BJ (cell line): ENCODE measurements around the gene ALKBH7. TPM values are rescaled to one million over a fixed set of nuclear protein-coding genes. Genes with fewer than 3 reads are reported as not detected.

Source experiments
- CTCF ChIA-PET: fragments of 350-600 bp; formaldehyde crosslinking; extraction: SDS; loops from one replicate; lab custom pipeline; 2021; ENCODE audit warnings: antibody characterized with exemption, inconsistent platforms; lab: Yijun Ruan, JAX
- POLR2A ChIA-PET: fragments of 300-600 bp; sonication (Branson Sonifier 250); formaldehyde crosslinking; extraction: SDS; loops from one replicate; lab custom pipeline; 2021; ENCODE audit warnings: antibody characterized with exemption; lab: Charles Lee
- DNase-seq: peaks from one replicate; pipeline ENCODE4 v3.0.0-alpha.2; 2011; ENCODE audit warnings: low read depth
- H3K27me3 ChIP-seq: 2 replicates; pipeline ENCODE4 v1.6.0; 2011; ENCODE audit warnings: low read length; ENCODE audit not compliant: control insufficient read depth, insufficient read depth
- H3K36me3 ChIP-seq: 2 replicates; pipeline ENCODE4 v1.5.1; 2011; ENCODE audit warnings: low read length; ENCODE audit not compliant: control insufficient read depth, insufficient read depth
- H3K4me3 ChIP-seq: 2 replicates; pipeline ENCODE4 v1.5.1; 2011; ENCODE audit warnings: low read depth, mild to moderate bottlenecking, control low read depth, low read length
- CTCF ChIP-seq: IDR thresholded peaks from 2 replicates; pipeline ENCODE4 v1.5.1; 2011; ENCODE audit warnings: low read depth, mild to moderate bottlenecking, control low read depth, inconsistent platforms, low read length, moderate library complexity; ENCODE audit not compliant: insufficient read depth
- polyA plus RNA-seq: library from polyadenylated mRNA; depleted of rRNA; stranded (reverse); fragments of >200 nt; gene quantifications from 2 replicates; pipeline ENCODE4 v1.2.3, GENCODE V29; 2011; rRNA removed
- small RNA-seq: library from RNA; depleted of rRNA; stranded (forward); fragments of <200 nt; gene quantifications from one replicate; pipeline ENCODE3, GENCODE V24; 2012; ENCODE audit warnings: low replicate concordance, low read depth; ENCODE audit not compliant: insufficient read length

ALKBH7 gene
- polyA plus RNA-seq, 1 experiment, result 40.9 TPM

DNA sequence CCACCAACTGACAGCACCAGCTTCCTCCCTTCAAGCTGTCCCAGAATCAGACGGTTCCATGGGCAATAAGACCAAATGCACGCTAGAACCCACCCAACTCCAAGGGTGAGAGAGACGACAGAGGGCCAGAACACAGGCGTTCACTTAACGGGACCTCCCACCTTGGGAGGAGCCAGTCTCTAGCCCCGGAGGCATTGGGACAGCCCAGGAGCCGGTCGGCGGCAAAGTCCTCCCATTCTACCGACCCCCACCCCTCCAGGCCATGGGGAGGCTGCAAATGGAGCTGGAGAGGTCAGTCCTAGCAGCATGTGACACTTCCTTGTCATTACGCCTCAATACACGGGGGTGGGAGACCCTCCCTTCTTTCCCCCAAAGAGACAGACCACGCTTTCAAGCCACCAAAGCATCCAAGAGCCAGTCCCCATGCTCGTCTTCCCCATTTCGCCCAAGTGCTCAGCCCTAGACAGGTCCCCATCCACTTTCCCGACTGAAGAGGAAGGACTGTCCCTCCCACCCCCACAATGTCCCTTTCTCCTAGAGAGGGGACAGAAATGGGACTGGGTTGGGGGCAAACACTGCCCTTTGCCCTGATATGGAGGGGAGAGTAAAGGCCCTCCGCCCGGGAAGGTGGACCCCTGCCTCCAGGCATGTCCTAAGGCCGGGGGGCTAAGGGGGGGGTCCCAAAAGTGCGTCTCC, 51.1 kb downstream of the ALKBH7 start:
- ChIA-PET POLR2A (no interaction called here), CTCF (no interaction called here)
- TF ChIP-seq CTCF, result no peak
- Histone ChIP-seq H3K4me3 (peak overlapping the region; percentile 91), H3K27me3 (no peaks in the 10 kb centered on the region), H3K36me3 (peaks cover 23% of the 10 kb centered on the region)
- no peak for DNase-seq

DNA sequence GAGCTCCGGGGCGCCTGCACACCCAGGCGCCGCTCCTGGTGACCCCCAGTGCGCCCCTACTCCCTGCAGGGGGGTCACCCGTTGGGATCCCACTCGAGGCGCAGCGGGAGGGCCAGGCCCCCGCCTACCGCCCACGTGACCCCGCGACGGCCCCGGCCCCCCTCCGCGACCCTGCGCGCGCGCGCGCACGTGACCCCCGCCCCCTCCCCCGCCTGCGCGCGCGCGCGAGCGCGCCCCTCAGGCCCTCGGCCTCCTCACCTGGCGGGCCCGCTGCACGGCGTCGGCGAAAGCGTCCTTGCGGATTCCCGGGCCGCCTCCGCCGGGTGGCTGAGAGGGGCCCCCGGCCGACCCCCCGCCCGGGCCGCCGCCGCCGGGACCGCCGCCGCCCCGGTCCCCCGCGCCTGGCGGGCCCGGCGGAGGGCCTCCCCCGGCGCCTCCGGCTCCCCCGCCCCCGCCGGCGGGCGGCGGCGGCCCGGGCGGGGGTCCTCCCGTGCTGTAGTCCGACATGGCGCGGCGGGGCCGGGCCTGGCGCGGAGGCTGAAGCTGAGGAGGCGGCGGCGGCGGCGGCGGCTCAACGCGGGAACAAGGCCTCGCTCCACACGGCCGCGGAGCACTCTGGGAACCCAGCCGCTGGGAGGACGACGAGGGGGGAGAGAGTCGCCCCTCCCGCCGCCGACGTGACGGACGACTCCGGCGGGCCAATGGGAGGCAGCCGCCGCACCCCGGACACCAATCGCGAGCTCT, 51.8 kb downstream of the ALKBH7 start, which contains the start of gene KHSRP:
Gene KHSRP, minus strand, starts transcription at position 617 of the 744 bp plus-strand sequence. Its CDS starts 110 bp downstream, at position 507.
- peak within 1 kb of the TSS; percentile 91 for H3K4me3 ChIP-seq
- no peaks in the 10 kb centered on the region for H3K27me3 ChIP-seq
- no peak for TF ChIP-seq CTCF
- H3K36me3 ChIP-seq, result peaks cover 18% of the 10 kb centered on the region
- ChIA-PET CTCF (interaction anchor here (1.1 to 1.7 kb wide), 3 partner anchors 31 to 57 kb away, joined by 3 read pairs; partner anchors contain the start of gene DENND1C), POLR2A (interaction anchor here (0.6 kb wide), 2 partner anchors 52 to 686 kb away, joined by 3 to 4 read pairs; partner anchors contain the start of gene ALKBH7)
- no peak for DNase-seq

Small RNAs within 50 kb of the gene (small RNA-seq; reads per million reads assigned to genes)
- not detected for gene MIR6790
- not detected for gene MIR6885

Other genes with a start within 250 kb of the ALKBH7 start
- not detected in 2 replicates for gene ACSBG2, start 237.1 kb upstream of the ALKBH7 start, polyA plus RNA-seq
- gene MLLT1, start 92.8 kb upstream of the ALKBH7 start, polyA plus RNA-seq, result 19.0 and 28.1 TPM in 2 replicates
- gene ACER1, start 39.2 kb upstream of the ALKBH7 start, polyA plus RNA-seq, result 0.05 and 0.10 TPM in 2 replicates
- 45.9 and 69.9 TPM in 2 replicates for gene CLPP, start 11.3 kb upstream of the ALKBH7 start, polyA plus RNA-seq
- 0.32 and 0.48 TPM in 2 replicates for gene PSPN, start 3.1 kb downstream of the ALKBH7 start, polyA plus RNA-seq
- 45.3 and 49.4 TPM in 2 replicates for gene GTF2F1, start 20.4 kb downstream of the ALKBH7 start, polyA plus RNA-seq
- 49.4 and 68.7 TPM in 2 replicates for gene KHSRP, start 52.0 kb downstream of the ALKBH7 start, polyA plus RNA-seq
- 0.05 TPM in 1 of 2 replicates, not detected in the other for gene SLC25A41, start 61.0 kb downstream of the ALKBH7 start, polyA plus RNA-seq
- 6.3 and 7.4 TPM in 2 replicates for gene SLC25A23, start 87.0 kb downstream of the ALKBH7 start, polyA plus RNA-seq
- not detected in 2 replicates for gene CRB3, start 91.5 kb downstream of the ALKBH7 start, polyA plus RNA-seq
- 0.07 TPM in 1 of 2 replicates, not detected in the other for gene DENND1C, start 109.0 kb downstream of the ALKBH7 start, polyA plus RNA-seq
- gene TUBB4A, start 129.5 kb downstream of the ALKBH7 start, polyA plus RNA-seq, result not detected in 2 replicates
- gene TNFSF9, start 158.2 kb downstream of the ALKBH7 start, polyA plus RNA-seq, result 0.11 and 0.26 TPM in 2 replicates
- gene CD70, start 218.4 kb downstream of the ALKBH7 start, polyA plus RNA-seq, result not detected in 2 replicates